GM19043 (cell line): ENCODE results near the gene PROK1.
"Not testable (repeated sequence)": the region's sequence is repeated elsewhere in the genome, so short reads cannot be mapped to it uniquely, and the experiment has no call there.

Experiments
- ATAC-seq: cut with Tn5 transposase; IDR thresholded peaks from one replicate; pipeline ENCODE4 v1.9.1; 2021; ENCODE audit warnings: low read depth; ENCODE audit not compliant: unreplicated experiment

Gene PROK1

DNA sequence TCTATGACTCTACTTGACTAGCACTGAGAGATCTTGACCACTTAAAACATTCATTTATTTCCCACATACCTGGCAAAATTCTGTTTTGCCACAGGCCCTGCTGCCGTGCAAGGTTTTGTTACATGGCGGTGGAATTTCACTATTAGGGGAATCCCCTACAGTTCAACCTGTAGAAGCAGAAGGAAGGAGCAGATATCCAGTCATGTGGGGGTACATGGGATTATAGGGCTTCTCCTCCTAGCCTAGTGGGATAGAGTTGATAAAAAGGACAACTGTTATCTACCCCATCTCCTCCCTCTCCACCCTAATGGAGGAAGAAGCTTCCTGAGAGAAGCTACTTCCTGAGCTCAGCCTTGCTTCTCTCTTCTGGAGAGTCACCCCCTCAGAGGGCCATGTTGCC, 17.7 kb upstream of the PROK1 start:
- no peak for ATAC-seq

DNA sequence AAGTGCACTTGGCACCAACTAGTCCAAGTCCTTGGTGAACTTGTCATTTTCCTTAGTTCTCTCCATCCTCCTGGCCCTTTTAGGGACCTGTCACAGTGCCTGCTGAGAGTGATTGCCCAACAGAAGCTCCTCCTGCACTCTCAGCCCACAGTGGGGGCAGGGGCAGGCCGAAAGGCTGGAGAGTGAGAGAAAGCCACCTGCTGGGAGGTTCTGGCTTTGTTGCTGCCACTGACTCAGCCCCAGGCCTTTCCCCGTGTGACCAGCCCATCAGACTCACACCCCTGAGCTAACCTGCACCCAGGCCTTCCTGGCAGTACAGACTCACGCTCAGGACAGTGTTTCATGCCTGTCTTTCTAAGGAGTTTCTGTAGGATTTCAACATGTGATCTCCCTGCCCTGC, 17.1 kb upstream of the PROK1 start:
- ATAC-seq, result no peak

DNA sequence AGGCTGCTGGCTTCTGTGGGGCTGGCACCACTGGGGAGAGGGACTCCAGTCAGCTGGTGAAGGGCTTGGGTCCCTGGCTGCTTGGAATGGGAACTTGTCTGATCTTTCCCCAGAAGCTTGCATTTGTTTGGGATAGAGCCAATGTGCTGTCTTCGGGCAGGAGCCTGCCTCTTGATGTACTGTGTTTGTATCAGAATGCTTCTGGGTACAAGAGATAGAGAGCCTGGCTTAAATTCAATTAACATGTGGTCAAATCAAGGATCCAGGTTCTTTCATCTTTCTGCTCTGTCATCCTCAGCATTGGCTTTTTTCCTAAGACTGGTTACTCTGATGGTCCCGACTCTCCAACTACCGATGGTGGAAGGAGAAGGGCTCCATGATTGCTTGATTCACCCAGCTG, 16.0 kb upstream of the PROK1 start:
- ATAC-seq, result no peak

DNA sequence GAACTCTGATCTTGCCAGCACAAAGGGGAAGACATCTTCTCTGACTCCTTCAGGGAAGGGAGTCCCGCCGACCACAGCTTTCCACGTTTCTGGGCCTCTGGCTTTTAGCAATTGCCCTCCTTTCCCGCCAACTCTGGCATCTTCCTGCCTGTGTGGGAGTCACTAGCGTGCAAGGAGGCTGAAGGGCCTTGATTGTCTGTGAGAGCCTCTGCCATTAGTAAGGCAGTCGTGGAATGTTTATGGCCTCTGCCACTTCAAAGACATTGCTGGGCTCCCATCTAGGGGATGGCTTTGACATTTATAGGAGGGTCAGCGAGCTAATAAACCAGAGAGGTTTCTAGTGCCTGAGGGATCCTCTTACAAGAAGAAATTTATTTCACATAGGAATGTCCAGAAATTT, 14.3 kb upstream of the PROK1 start:
- ATAC-seq, result no peak

DNA sequence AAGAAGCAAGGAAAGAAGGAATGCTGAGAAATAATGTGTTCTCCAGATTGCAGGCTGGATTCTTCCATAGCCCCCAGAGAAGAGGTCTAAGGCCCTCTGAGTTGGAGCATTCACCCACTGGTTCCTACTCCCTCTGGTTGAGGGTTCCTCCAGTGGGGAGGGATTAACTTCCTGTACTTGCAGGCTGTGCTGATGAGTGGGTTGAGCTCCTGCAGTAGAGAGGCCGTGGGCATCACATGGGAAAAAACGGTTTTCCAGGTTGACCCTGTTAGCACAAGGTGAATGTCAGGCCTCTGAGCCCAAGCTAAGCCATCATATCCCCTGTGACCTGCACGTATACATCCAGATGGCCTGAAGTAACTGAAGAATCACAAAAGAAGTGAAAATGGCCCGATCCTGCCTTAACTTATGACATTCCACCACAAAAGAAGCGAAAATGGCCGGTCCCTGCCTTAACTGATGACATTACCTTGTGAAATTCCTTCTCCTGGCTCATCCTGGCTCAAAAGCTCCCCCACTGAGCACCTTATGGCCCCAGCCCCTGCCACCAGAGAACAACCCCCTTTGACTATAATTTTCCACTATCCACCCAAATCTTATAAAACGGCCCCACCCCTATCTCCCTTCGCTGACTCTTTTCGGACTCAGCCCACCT, 13.2 kb upstream of the PROK1 start:
- ATAC-seq, result not testable (repeated sequence)

DNA sequence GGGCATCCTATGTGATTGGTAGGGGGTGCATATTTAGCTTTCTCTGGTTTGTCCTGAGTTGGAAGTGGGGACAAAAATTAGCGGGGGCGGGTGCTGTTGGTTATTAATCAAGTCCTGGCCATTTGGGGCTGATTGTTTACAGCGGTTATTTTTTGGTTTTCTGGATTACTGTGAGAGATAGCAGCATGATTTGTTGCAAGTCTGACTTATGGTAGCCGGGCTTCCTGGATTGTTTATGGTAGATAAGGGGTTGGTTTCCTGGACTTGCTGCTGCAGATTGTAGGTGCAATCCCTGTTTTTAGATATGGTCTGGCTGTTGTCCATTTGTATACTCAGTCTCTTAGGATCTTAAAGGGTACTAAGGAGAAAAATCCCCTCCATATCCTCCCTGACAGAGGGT, 12.1 kb upstream of the PROK1 start:
- no peak for ATAC-seq

DNA sequence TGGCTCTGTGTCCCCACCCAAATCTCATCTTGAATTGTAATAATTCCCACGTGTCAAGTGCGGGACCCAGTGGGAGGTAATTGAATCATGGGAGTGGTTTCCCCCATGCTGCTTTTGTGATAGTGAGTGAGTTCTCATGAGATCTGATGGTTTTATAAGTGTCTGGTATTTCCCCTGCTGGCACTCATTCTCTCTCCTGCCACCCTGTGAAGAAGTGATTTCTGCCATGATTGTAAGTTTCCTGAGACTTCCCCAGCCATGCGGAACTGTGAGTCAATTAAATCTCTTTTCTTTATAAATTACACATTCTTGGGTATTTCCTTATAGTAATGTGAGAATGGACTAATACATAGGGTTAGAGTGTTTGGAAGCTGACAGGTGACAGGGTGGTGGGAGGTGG, 11.1 kb upstream of the PROK1 start:
- ATAC-seq, result not testable (repeated sequence)

DNA sequence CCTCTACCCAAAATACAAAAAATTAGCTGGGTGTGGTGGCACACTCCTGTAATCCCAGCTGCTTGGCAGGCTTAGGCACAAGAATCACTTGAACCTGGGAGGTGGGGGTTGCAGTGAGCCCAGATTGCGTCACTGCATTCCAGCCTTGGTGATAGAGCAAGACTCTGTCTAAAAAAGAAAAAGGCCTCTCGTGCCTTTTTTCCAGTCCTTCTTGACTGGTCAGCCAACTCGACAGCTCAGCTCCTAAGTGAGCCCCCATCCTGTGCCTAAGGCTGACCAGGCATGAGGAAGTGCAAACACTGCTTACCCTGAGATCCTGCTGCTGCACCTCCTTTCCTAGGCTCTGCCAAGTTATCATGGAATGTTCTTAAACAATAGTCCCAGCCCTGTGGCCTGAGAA, 10.1 kb upstream of the PROK1 start:
- no peak for ATAC-seq

DNA sequence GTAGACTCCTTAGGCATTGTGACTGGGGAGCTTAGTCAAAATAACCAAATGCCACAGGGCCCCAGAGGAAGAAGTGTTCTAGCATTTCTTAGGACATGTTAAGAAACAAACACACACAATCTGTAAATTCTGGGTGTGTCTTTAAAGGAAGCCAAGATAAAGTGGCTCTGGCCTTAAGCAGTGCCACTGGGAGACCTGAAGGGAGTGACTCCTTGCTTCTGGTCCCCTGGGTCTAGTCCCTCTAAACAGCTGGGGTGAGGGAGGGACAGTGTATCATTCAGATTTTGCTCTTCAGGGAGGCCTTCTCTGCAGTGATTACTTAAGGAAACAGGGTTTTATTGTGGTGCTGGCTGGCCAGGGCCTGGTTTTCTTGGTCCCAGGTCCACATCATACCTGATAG, 9.1 kb upstream of the PROK1 start:
- ATAC-seq, result no peak

DNA sequence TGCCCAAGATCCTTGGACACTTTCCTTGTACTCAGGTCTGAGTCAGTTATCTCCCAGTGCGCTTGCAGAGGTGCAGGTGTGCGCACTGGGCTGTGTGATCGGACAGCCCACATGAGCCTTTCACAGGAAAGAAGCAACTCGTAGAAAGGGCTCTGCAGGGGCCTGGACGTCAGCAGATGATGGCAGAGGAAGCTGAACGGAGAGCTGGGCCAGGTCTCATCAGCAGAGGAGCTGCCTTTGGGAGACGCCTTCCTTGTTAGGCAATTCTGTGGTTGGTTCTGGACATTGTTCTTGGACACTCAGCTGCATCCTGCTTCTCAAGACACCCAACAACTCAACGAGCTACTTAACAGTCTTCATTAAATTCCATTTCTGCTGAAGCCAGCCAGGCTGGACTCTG, 7.5 kb upstream of the PROK1 start:
- no peak for ATAC-seq

DNA sequence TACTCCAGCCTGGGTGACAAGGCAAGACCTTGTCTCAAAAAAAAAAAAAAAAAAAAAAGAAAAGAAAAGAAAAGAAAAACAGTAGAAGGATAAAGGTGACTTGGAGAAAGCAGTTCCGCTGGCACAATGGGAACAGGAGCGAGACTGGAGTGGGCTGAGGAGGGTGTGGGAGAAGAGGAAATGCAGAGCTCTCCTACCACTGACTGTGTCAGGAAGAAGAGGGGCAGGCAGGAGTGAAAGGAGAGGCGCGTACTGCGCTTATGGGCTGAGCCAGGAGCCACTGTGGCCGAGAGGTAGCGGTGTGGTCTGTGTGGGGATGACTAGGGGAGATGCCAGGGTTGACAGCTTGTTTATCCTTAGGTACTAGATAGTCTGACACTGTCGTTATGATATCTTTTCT, 6.4 kb upstream of the PROK1 start:
- no peak for ATAC-seq

DNA sequence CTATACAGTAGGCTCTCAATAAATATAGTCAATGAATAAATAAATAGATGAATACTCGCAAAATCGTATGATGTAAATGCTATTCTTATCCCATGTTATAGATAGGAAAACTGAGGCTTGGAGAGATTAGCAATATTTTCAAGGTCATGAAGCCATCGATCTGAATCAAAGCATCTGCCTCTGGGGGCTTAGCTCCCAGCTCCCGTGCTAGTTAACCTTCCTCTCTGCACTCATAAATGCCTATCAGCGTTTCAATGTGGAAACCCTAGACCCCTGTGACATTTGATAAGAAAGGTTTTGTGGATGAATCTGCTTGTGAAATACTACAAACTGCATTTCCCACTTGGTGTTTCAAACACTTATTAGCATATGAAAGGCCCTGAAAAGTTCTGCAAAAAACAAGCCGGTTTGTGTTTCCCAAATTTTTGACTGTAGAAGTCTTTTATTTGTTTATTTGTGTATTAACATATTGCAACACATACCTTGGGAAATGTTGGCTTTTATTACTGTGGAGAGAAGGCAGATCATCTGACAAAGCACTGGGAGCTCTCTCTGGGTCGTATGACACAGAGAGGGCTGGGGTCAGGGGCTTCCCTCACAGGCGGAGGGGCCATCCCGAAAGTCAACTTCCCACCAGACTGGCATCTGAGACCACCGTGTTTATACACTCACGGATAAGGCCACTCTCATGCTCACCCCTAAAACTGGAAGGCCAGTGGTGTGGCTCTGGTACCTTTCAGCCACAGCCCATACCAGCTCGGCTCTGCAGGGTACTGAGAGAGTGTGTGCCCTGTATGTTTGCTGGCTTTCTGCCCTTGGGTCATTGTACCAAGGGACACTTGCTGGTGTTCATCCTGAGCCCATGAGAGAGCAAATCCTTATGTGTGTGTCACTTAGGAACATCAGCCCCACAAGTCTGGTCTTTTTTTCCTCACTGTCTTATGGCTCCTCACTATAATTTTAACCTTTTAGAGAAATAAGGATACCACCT, 993 bp upstream of the PROK1 start:
- ATAC-seq, result no peak

DNA sequence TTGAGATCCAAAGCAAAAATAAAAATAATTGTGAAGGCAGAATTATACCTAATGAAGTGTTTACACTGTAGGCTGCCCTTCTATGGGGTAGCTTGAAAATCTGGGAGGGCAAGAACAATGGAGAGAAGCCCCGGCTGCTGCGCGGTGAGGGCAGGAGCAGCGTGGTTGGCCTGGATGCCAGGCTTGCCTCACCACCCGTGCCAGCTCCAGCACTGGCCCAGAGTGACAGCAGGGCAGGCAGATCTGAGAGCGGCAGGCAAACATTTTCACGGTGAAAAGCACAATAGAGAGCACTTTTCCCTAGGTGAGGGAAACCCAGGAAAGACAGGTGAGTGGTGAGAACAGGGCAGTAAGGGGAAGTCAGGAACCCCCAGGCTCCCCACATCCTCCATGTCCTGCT, 1.4 kb downstream of the PROK1 start:
- ATAC-seq, result no peak

DNA sequence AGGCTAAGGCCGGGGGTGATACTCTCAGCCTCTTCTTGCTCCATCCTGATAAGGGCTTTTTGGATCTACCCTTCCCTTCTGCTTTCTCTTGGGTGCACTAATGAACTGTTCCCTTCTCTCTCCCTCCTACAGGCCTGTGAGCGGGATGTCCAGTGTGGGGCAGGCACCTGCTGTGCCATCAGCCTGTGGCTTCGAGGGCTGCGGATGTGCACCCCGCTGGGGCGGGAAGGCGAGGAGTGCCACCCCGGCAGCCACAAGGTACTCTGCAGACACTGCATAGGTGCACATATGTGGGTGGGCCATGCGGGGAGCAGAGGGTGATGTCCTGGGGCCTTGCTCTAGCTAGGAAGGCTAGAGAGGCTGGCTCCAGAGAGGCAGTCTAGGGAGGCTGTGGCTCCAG, 2.9 kb downstream of the PROK1 start:
- no peak for ATAC-seq

DNA sequence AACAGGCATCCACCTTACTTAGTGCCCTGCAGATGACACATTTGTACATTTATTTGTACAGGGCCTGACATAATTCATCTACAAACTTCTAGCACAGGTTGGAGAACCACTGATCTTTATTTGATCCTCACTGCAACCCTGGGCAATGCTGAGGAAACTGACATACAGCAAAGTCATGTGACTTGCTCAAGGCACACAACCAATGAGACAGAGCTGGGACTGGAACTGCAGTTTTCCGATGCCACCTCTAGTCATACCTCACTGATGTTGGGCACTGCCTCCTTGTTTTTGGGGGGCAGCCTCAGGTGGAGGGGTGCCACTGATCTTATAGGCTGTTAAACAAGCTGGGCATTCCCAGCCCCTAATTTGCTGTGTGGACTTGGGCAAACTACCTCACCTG, 3.4 kb downstream of the PROK1 start:
- ATAC-seq, result no peak

DNA sequence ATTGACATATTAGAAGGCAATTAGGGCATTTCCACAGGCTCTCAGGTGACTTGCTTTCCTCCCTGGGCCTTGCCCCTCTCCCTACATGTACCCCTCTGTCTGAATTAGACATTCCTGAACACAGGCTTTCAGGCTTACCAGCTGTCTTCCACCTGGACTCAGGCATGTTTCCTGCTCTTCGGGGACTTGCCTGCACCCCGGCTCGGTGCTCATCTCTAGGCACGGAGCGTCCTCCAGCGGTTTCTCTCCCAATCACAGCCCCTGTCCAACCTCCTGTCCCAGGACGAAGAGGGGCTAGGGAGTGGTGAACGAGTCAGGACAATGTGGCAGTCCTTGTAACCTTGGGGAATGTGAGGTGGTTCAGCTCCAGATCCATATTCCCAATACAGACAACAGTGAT, 4.2 kb downstream of the PROK1 start:
- ATAC-seq, result no peak

DNA sequence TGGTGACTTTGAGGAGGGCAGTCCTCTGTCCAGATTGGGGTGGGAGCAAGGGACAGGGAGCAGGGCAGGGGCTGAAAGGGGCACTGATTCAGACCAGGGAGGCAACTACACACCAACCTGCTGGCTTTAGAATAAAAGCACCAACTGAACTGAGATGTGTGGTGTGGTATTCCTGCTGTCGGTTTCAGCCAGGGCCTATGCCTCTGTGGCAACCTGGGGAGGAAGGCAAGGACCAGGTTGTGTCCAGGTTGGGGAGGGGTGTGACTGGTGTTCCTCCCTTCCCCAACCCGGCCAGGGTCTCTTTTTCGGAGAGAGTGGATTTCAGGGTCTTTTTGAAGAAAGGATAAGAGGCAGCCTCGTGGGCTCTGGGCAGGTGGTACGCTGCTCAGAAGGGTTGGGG, 6.3 kb downstream of the PROK1 start:
- no peak for ATAC-seq

DNA sequence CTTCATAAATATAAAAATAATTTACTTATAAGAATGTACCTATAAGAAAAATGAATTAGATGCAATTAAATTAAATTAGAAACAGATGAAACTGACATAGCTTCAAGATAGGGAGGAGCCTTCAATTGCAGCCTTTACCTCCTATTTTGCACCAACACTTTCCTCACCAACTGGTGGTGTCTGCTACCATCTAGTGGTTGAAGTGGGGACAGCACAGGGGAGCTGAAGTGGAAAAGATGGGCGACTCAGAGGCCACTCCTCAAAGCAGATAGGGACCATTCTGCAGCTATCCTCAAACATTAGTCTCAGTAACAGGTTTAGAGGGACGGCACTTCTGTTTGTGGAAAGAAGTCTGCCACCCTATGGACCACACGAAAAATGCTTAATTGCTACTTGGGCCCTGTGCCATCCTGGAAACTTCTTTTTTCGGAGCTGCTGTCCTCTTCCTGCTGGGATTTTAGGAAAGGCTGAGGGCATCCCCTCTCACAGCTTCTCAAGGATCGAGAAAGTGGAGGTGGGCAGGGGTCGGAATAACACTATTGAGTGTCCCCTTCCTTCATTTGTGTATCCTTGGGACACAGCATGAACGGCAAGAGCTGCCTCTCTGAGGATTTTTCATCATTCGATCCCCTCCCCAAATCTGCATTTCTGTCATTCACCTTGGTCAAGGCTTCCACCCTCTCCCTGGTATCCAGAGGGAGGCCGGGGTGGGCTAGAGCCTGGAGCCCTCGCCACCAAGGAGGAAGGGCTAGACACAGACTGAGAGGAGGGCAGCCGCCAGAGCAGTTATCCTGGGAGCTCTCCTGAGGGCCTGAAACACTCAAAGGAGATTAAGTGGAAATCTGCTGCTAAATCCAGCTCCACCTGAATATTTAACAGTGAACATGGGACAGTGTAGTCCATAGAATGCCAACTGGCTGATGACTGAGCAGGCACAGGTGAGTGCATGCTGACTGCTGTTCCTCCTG, 9.6 kb downstream of the PROK1 start:
- ATAC-seq, result no peak

DNA sequence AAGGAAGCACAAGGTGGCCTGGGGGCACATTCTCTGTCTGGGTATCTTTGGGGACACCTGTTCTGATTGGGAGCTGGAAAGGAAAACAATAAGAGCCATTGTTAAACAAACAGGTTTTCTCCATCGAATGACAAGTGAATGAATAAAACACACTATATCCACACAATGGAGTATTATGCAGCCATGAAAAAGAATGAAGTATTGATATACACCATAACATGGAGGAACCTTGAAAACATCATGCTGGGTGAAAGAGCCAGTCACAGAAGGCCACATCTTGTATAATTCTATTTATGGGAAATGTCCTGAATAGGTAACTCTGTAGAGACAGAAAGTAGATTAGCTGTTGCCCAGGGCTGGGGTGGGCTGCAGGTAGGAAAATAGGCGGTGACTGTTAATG, 11.1 kb downstream of the PROK1 start:
- ATAC-seq, result no peak

DNA sequence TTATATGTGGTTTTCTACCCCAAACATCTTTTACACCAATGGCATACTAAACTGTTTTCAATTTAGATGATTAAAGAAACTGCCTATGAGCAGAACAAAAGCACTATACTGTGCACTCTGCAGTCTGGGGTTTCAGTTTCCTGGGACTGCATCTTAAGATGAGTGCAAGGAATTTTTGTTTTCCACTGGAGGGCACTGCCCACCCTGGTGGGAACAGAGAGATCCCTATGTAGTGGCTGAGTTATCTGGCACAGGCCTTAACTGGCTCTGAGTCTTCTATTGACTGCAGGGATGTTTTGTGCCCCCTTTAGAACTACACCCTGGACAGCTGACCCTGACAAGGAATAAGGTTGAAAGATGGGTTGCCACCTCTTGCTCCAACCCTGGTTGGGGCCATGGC, 12.0 kb downstream of the PROK1 start:
- no peak for ATAC-seq

DNA sequence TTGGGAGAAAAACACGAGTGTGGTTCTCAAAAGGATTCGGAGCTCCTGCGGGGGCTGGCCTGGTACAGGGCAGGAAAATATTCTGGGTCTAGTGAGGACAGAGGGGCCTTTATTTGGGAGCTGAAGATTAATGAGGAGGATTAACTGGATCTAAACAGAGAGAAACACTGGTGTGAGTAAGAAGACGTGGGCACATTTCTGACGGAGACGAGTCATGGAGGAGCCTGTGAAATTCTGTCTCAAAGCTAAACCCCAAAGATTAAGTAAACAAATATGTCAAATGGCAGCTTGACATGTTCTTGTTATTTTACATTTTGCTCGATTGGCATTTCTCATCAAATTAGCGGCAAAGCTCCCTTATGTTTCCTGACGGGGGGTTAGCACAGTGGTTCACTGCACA, 12.8 kb downstream of the PROK1 start:
- no peak for ATAC-seq
